ENCODE data around the gene IL2RA.
"Not testable (repeated sequence)": the region's sequence is repeated elsewhere in the genome, so short reads cannot be mapped to it uniquely, and the experiment has no call there.

Gene IL2RA

DNA sequence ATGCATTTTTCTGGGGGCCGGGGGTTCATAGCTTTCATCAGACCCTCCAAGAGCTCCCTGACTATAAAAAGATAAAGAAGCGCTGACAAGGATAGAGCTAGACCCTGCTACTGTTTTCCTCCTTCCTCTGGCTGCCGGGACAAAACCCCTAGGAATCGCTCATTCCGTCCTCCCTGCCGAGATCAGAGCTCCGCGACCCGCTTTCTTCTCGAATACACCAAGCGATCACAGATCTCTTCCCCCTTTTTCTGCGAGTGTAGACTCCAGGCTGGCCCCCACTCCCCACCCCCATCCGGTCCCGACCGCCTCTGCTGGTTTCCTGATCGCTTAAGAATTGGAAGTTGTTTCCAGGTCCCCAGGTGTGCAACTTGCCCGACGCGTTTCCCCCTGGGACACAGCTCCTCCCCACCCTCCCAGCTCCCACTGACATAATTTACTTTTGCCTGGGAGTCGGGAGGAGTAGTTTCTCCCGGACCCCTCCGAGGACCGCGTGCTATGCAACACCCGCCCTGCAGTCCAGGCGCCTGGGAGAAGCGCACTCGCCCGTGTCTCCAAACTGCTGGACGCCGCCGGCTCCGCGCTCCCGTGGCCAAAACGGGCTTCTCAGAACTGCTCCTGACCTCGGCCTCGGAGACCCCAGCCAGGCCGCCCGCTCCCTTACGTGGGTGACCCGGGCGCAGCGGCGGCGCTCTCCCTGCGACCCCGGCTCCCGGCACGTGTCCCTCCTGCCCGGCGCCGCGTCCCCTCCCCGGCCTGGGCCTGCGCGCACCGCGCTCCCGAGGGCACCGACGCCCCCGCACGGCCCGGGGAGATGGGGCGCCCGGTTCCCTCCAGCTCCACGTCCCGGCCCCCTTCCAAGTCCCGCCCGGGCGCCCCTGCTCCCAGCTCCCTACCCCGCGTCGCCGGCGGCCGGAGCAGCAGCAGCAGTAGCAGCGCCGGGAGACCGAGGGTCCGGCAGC, 85.4 kb downstream of the IL2RA start:
- no peak for DNase-seq

DNA sequence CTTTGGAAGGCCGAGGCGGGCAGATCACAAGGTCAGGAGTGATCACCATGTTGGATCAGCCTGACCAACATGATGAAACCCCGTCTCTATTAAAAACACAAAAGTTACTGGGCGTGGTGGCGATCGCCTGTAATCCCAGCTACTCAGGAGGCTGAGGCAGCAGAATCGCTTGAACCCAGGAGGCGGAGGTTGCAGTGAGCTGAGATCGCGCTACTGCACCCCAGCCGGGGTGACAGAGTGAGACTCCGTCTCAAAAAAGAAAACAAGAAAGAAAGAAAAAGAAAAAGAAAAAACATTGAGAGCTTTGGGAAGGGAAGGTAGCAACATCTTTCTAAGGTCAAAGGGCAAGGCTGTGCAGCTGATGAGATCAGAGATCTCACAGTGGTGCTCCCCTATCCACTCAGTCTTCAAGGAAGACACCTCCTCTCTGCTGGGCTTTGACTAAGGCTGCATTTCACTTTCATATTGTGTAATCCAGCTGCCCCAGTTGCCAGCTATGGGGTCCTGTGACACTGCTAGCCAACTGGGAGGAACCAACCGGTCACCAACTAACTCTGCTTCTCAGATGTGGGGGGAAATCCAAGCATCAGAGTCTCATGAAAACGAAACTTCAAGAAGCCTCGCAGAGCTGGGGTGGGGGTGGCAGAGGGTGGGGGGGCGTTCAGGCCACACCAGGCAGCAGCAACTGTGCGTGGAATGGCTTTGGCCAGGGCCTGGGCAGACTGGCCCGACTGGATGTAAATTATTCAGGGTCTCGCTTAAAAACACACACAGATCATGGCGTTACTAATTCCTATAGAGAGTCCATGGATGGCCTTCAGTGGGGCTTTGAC, 86.3 kb downstream of the IL2RA start:
- DNase-seq: no peak

DNA sequence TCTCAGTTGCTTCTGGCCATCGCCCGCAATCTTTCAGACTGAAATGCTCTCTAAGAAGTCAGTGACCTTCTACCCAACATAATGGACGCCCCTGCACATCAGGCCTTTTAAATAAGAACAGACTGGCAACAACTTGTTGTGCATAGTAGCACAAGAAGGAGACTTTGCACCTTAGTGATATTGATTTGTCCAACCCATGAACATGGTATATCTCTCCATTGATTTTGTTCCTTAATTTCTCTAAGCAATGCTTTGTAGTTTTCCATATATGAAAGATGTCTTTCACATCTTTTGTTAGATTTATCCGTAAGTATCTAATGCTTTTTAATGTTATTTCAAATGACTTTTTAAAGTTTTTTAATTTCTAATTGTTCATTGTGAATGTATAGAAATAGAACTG, 89.1 kb downstream of the IL2RA start:
- no peak for DNase-seq

DNA sequence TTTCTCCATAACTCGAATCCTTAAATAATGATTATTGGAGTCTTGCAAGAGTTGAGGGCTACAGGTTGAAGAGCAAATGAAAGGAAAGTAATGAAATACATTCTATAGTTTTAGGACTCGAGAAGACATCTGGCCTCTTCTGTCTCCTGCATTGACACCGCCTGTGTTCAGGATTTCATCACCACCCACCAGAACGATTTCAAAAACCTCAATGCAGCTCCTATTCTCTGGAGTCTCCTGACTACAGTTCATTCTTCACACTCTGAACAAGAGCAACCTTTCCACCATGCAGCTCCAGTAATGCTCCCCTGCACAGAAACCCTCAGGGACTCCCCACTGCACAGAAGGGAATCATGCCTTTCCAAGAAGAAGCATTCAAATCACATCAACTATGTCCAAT, 90.3 kb downstream of the IL2RA start:
- no peak for DNase-seq

DNA sequence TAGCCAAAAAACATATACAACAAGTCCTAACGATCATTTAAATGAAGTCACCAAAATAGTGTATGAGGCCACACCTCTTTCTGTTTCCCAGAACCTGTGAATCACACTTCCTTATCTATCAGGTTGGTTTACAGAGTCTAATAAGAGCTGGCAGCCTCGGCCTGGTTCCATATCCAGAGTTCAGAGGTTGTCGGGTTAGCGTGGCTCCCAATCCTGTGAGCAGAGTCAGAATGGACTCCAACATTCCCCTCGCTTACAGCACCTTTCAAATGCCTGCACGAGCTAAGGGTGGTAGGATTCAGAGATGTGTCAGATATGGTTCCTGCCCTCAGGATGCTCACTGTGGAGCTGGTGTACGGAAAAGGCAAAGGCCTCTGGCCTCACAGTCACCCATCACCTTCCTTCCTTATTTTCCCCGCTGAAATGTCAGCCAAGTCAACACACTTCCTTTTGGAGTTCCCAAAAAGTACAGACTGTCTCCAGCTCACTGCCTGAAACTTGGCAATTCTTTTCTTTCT, 90.8 kb downstream of the IL2RA start:
- DNase-seq: no peak

DNA sequence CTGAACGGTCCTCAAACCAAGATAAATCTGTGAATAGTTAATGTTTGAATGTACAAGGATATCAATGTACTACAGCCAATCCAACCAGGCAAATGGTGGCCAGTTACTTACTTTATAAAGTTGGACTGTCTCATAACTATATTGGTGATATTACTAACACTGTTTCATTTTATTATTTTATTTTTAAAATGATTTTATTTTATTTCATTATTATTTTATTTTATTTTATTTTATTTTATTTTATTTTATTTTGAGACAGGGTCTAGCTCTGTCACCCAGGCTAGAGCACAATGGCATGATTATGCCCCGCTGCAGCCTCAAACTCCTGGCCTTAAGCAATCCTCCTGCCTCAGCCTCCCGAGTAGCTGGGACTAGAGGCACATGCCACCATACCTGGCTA, 91.6 kb downstream of the IL2RA start:
- no peak for DNase-seq

DNA sequence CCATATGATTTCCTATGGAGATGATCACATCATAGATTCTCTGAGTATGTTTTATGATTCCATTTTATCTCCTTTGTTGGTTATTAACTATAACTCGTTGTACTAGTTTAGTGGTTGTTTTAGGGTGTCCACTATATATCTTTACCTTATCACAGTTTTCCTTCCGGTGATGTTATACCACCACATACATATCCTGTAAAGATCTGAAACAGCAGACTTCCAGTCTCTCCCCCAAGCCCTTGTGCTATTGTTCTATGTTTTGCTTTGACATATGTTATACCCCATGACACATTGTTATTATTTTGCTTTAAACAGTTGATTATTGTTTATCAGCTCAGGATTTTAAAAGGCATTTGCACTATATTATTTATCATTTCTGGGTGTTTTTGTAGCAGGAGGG, 92.1 kb downstream of the IL2RA start:
- no peak for DNase-seq

DNA sequence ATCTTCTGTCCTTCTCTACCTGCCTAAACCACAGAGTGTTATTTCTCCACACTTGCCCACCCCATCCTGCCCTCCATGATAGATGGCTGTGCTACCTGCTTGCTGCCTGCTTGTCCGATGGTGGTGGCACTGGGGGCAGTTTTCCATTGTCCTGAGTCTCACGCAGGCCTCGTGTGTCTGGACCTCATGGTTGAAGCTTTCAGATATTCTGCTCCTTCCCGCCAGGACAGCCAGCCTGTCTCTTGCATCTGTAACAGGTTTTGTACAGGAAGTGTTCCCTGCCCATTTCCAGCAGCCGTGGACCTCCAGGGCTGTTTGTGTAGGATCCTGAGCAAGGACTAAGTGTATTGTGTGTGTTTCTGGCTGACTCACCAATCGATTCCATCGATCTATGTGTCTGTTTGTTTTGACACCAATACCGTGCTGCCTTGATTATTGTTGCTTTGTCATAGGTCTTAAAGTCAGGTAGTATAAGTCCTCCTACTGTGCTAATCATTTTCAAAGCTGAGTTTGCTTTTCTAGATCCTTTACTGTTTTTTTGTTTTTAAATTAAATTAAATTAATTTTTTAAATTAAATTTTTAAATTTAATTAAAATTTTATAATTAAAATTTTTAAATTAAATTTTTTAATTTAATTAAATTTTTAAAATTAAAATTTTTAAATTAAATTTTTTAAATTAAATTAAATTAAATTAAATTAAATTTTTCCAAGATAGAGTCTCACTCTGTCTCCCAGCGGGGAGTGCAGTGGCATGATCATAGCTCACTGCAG, 93.3 kb downstream of the IL2RA start:
- DNase-seq: no peak

DNA sequence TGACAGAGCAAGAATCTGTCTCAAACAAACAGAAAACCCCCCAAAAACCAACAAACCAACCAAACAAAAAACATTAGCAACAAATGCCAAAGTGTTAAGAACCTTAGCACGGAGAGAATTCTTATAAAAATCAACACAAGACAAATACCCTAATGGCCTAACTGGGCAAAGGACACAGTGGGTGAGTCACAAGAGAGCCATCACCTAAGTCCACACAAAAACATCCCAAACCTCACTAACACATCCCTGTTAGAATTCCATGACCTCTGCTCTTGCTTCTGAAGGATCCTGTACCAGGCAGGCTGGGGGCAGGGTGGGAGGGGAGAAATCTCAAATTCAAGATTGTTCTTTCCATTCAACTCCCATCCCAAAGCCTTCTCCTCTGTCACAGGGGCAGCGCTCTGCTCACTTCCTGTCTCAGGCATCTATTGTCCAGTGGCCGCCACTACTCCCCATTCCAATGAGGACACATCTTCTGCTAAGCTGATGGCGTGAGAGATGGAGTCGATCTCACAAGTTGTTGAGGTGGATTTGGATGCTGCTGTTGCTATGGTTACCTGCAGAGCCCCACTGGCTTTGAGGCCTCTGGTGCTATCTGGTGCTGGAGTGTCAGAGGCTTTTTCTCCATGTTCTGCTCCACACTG, 94.0 kb downstream of the IL2RA start:
- DNase-seq: no peak

DNA sequence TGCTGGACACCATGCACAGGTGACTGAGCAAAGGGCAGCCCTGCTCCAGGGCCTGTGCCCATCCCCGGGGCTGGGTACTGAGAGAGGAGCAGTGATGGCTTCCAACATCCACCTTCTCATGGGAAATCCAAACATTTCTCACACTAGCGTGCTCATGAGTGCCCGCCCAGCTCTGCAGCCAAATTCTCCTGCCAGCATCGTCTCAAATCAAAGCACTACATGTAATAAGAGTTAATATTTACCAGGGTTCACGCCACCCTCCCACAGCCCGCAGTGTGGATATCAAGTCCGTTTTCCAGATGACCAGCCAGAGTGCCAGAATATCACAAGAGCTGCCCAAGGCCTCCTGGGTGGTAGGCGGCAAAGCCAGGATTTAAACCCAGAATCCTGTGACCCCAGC, 96.9 kb downstream of the IL2RA start:
- no peak for DNase-seq

DNA sequence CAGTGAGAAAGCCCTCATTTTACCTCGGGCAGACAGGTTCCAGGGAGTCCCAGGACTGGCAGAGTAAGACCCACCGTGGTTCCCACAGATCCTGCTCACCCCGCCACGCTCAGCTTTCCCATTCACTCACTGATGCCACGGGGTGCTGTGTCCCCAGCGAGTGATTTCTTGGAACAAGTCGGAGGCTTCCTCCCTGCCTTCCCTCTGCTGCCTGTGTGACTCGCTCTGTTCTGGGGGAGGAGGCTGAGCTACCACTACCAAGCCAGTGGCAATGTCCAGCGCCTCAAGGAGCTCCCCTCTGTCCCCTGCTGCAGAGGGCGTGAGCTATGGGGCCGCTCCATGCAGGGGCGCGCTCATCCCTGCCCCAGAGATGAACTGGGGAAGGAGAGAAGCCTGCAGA, 97.4 kb downstream of the IL2RA start:
- no peak for DNase-seq

DNA sequence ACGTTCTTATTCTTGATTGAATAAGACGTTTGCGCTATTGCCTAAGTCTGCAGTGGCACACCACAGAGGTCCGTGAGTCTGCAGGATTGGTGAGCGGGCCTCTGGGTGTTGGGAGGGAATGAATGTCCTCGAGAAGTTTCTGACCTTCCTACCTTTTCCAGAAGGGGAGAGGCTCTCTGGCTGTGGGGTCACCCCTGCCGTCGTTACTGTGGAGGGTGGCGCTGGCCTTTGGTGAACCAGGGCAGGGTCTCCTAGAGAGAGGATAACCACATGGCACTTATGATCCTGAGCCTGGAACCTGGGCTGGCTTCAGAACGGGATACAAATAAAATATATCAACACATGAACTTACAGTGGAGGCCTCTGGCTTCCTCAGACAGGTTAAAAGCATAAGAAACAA, 98.6 kb downstream of the IL2RA start:
- DNase-seq: no peak

DNA sequence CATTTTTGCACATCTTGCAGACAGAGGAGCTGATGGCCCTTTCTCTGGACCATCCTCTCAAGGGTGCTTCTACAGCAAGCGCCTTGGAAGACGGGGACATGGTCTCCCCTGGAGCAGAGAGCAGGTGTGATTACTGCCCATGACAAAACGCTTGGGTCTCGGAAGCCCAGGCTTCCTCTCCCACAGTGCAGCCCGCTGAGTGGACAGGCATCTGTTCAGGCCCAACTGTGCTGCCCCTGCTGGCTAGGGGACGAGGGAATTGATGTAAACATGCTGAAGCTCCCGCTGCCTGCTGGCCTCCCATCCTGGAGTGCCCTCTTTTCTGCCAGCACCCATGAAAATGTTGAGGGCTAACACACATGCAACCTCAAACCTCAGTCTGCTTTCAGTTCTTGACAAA, 99.1 kb downstream of the IL2RA start:
- no peak for DNase-seq

DNA sequence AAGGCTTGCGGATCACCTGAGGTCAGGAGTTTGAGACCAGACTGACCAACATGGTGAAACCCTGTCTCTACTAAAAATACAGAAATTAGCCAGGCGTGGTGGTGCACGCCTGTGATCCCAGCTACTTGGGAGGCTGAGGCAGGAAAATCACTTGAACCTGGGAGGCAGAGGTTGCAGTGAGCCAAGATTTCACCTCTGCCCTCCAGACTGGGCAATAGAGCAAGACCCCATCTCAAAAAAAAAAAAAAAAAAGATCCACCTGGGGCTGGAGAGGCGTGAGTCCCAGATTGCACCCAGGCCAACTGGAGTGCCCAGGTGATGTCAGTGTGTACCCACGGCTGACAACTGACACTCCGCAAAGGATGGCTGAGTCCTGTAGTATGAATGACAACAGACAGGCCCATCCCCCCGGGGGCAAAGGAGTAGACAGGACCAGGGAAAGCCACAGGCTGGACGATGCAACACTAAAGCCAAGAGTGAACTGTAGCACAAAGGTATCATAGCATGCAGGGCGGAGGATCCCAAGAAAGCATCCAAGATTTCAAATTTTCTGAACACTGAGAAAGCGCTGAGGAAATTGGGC, 99.7 kb downstream of the IL2RA start:
- not testable (repeated sequence) for DNase-seq

DNA sequence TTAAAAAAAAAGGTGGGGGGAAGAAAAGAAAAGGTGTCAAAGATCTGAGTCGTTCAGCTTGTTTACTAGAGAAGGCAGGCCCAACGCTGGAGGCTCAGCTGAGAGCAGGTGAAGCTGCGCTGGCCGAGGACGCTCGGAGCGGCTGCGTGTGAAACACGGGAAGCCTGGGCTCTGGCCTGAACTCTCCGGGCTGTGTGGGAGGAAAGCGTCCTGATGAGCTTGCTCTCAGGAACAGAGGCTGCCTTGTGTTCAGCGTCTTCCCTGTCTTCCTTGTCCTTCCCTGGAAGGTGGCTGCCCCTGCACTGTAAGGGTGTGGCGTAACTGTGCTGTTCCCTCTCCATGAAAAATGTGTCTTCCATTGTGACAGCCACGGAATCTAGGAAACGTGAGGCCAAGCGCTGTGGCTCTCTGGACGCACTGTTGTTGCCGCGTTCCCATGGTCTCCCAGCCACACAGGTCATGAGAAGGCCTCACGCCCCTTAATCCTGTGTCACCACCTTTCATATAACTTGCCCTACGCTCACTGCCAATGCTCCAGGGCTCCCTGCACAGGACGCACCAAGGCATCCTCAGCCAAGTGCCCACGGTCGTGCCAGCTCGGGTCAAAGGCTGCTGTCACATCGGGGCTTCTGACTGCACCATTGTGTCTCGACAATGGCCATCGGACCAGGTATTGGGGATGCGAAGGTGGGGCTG, 100.6 kb downstream of the IL2RA start:
- no peak for DNase-seq

DNA sequence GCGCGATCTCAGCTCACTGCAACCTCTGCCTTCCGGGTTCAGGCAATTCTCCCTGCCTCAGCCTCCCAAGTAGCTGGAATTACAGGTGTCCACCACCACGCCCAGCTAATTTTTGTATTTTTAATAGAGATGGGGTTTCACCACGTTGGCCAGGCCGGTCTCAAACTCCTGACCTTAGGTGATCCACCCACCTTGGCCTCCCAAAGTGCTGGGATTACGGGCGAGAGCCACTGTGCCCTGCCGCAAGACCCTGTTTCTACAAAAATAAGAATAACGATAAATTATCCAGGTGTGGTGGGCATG, 101.2 kb downstream of the IL2RA start:
- not testable (repeated sequence) for DNase-seq
